ENCODE measurements around the gene ARHGAP21.
A peak's percentile ranks its signal among the peaks of the same experiment; 100 is the strongest.
"Not testable (repeated sequence)": the region's sequence is repeated elsewhere in the genome, so short reads cannot be mapped to it uniquely, and the experiment has no call there.

Gene ARHGAP21

GRCh38 chr10:24625778-24626177 lies 97.9 kb downstream of the ARHGAP21 start:
- no peak for DNase-seq (ENCODE audit: low spot score)

GRCh38 chr10:24623383-24623782 lies 100.3 kb downstream of the ARHGAP21 start:
- no peak for DNase-seq (ENCODE audit: low spot score)

GRCh38 chr10:24622781-24623301 lies 100.8 kb downstream of the ARHGAP21 start:
- DNase-seq (ENCODE audit: low spot score) = no peak

GRCh38 chr10:24621035-24621795 lies 102.5 kb downstream of the ARHGAP21 start:
- not testable (repeated sequence) for DNase-seq (ENCODE audit: low spot score)

GRCh38 chr10:24619994-24620310 lies 103.7 kb downstream of the ARHGAP21 start:
- DNase-seq (ENCODE audit: low spot score) = not testable (repeated sequence)

GRCh38 chr10:24619291-24619993 lies 104.2 kb downstream of the ARHGAP21 start:
- DNase-seq (ENCODE audit: low spot score) = not testable (repeated sequence)

GRCh38 chr10:24618401-24618800 lies 105.3 kb downstream of the ARHGAP21 start:
- no peak for DNase-seq (ENCODE audit: low spot score)

GRCh38 chr10:24617771-24618396 lies 105.8 kb downstream of the ARHGAP21 start:
- peak; percentile 37 for DNase-seq (ENCODE audit: low spot score)

- no peak for DNase-seq (ENCODE audit: low spot score)
Measured at GRCh38 chr10:24616536-24616935, 107.2 kb downstream of the ARHGAP21 start.

- DNase-seq (ENCODE audit: low spot score) = no peak
Measured at GRCh38 chr10:24606021-24606420, 117.7 kb downstream of the ARHGAP21 start.

- DNase-seq (ENCODE audit: low spot score) = no peak
Measured at GRCh38 chr10:24605141-24605540, 118.5 kb downstream of the ARHGAP21 start.

- DNase-seq (ENCODE audit: low spot score) = no peak
Measured at GRCh38 chr10:24603333-24603732, 120.4 kb downstream of the ARHGAP21 start.

- DNase-seq (ENCODE audit: low spot score) = peak; percentile 52
Measured at GRCh38 chr10:24597961-24598360, 125.7 kb downstream of the ARHGAP21 start.

GRCh38 chr10:24597426-24597825 lies 126.3 kb downstream of the ARHGAP21 start:
- no peak for DNase-seq (ENCODE audit: low spot score)

- DNase-seq (ENCODE audit: low spot score) = no peak
Measured at GRCh38 chr10:24596217-24596930, 127.3 kb downstream of the ARHGAP21 start.

- no peak for DNase-seq (ENCODE audit: low spot score)
Measured at GRCh38 chr10:24590697-24591457, 132.8 kb downstream of the ARHGAP21 start.

- DNase-seq (ENCODE audit: low spot score) = peak; percentile 64
Measured at GRCh38 chr10:24589265-24589664, 134.4 kb downstream of the ARHGAP21 start.

GRCh38 chr10:24579906-24580305 lies 143.8 kb downstream of the ARHGAP21 start:
- no peak for DNase-seq (ENCODE audit: low spot score)

- no peak for DNase-seq (ENCODE audit: low spot score)
Measured at GRCh38 chr10:24579448-24579847, 144.2 kb downstream of the ARHGAP21 start.

- no peak for DNase-seq (ENCODE audit: low spot score)
Measured at GRCh38 chr10:24575481-24576002, 148.1 kb downstream of the ARHGAP21 start.

- no peak for DNase-seq (ENCODE audit: low spot score)
Measured at GRCh38 chr10:24574578-24575155, 149.0 kb downstream of the ARHGAP21 start.
